NT2/D1 (cell line): ENCODE data around the gene C9orf43.

Experiments
- SUZ12 ChIP-seq: IDR thresholded peaks from 2 replicates; pipeline ENCODE4 v1.6.1; 2011; ENCODE audit not compliant: insufficient read length, insufficient read depth; ENCODE audit errors: extremely low read depth
- YY1 ChIP-seq: IDR thresholded peaks from 2 replicates; pipeline ENCODE4 v1.6.1; 2011; ENCODE audit not compliant: insufficient read length, insufficient read depth

DNA sequence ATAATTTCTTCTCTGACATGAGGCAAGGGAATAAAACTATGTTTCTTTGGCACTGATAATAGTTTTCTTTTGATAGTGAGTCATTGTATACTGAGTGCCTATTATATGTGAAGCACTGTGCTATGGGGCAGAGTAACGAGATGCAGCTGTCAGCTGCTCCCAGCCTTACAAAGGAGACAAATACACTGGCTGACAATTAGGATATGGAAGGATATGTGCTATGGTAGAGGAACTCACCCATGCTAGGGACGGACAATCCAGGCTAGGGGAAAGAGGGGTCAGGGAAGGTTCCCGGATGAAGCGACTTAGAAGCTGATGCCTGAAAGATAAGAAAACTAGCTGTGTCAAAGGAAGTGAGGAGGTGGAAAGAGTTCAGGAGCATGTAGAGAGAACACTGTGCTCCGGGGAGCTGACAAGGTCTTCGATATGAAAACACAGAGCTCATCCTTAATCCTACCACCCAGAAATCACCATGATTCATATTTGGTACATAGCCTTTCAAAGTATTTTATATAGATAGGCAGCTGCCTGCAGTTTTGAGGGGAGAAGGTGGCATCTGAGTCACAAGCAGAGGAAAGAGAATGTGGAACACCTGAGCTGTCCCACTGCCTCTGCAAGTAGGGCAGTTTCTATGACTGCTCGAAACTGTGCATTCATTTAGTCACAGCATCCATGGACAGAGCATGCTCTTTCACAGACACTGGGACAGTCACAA, 49.1 kb upstream of the C9orf43 start:
- no peak for TF ChIP-seq YY1
- TF ChIP-seq SUZ12: no peak
